Stimulated activated CD4-positive, alpha-beta T cell treated with anti-CD3 and anti-CD28 coated beads, Interleukin-15, amount 100 ng/mL, for 48 hours (primary cell): ENCODE measurements around the gene SLF2.
"Not testable (repeated sequence)": the region's sequence is repeated elsewhere in the genome, so short reads cannot be mapped to it uniquely, and the experiment has no call there.

Experiments
- DNase-seq, 2 donors: peaks; one replicate each; pipeline ENCODE4 v3.0.0-alpha.2; 2020; ENCODE audit warnings: low read depth in 2 of 2

SLF2 gene

DNA sequence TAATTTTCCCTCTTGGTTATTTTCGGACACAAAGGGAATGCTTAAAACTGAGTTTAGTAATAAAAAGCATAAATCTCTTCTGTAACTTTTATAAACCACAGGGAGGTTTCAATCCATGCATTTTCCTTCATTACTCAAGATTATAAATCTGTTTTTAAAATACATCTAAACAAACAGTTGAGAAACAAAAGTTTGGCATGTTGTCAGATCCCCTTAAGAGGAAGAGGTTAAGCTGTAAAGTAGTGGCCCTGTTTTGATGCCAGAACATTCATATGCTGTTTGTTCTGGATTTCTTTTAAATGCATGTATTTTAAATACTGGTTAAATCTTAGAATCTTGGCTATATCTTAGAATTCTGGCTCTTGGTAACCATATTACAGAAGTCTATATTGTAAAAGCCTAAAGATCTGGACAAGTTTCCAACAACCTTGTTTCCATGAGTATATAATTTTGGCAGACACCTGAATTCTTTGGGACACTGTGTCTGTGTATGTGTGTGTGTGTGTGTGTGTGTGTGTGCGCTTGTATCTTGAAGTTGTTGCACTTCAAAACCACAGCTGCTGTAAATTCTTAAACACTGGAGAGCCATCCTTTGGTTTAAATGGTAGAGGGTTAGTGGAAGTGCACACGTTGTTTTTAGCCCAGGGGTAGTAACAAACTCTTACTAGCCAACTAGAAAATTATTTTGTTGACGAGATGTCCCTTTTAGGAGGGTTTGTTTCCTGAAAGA is 49.8 kb downstream of the SLF2 start:
- DNase-seq: no peak

DNA sequence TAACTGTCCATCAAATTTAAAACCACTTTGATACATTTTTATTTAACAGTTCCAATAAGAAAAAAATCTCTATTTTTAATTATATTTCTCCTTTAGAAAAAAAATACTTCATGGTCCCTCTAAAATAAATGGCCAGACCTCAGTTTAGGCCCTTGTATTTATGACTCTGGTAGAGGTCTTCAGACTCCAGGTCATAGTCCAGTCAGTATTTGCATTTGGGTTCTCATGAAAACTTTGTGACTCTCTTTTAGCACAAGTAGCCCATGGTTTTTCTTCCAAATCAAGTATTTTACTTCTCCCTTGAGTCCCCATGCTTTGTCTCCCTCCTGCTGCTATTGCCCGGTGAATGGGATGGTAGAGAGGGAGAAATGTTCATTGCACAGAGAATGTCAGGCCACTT is 51.1 kb downstream of the SLF2 start:
- no peak for DNase-seq

DNA sequence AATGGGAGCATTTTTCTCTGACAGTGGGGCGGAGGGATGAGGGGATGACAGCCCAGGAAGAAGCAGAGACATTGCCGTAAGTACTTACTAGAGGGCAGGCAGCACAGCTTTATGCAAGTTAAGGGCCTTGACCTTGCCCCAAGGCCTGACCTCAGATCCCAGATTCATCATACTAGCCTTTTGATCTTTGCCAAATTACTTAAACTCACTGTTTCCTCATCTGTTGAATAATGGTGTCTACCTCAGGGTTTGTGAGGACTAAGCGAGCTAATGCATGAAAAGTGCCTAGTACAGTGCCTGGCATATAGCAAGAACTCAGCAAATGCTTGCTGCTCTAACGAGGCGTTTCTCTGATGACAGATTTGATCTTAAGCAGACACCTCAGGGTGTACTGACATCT is 53.1 kb downstream of the SLF2 start:
- DNase-seq: no peak

DNA sequence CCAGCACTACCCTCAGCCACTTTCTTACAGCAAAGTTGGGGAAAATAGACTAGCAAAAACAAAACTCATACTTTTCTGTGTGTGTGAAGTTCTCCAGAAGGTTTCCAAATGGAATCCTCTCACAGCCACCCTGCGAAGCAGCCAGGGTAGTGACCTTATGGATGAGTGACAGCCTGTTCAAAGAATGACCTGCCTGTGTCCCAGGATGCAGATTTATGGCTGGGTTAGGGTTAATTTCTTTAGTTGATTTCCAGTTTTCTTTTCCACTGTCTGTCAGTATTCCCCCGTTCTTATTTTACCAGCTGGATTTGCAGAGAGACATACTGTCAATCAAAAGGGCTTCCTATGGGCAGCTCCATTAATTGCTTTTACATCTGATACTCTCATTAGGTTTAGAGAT is 54.1 kb downstream of the SLF2 start:
- DNase-seq: no peak

DNA sequence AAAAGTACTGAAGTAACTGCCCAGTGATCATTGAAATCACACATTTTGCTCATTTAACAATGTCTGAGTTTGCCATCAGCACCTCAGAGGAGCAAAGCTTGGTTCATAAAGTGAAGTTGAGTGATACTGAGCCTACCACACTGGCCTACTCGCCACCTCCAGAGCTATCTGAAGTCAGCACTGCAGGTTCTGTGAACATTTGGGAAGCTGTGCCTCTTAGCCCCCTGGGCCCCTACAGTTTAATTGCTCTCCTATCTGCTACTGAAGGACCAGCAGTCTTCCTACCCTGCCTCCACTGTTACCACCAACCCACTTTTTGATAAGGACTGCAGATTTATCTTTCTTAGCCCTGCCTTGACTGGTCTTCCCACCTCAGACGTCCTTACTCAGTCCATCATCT is 54.6 kb downstream of the SLF2 start:
- no peak for DNase-seq

DNA sequence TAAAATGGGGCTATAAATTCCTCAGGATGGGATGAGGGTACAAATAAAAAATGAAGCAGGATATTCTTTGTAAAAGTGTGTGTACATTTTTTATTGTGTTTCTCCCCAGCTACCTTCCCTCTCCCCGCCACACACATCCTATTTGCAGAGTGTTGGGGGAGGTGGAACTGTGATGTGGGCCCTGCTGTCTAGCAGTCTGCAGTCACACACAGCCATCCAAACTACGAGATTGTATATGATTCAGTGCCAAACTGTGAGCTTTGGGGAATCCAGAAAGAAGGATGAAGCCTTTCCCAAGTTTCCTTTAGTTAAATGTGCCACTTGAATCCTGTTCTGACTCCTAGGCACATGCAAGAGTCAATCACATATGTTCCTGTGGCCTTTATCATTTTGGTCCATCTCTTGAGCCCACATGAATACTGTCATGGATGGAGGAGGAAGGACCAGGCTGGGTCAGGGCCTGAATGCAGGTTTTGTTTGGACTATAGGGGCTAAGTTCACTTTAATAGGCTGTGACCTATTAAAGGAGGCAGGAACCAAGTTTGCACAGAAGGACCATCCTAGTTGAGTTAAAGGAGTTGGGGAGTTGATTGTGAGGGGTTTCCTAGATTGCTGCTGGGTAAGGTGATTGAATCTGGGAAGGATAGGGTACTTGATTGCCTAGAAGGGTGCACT is 55.4 kb downstream of the SLF2 start:
- no peak for DNase-seq

DNA sequence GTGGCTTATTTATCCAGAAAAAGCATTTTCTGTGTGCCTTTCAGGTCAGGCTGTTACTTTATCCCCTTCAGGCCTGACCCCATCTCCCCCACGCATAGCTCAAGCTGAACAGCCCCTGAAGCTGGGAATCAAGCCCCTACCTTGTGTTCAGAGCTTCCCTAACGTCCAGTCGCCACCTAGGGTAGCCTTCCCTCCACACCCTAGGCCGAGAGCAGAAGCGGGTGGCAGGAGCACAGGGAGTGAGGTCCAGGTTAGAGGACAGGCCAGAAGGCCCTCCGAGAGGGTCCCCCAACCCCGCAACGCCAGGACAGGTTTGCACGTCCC is 56.1 kb downstream of the SLF2 start:
- DNase-seq: no peak

DNA sequence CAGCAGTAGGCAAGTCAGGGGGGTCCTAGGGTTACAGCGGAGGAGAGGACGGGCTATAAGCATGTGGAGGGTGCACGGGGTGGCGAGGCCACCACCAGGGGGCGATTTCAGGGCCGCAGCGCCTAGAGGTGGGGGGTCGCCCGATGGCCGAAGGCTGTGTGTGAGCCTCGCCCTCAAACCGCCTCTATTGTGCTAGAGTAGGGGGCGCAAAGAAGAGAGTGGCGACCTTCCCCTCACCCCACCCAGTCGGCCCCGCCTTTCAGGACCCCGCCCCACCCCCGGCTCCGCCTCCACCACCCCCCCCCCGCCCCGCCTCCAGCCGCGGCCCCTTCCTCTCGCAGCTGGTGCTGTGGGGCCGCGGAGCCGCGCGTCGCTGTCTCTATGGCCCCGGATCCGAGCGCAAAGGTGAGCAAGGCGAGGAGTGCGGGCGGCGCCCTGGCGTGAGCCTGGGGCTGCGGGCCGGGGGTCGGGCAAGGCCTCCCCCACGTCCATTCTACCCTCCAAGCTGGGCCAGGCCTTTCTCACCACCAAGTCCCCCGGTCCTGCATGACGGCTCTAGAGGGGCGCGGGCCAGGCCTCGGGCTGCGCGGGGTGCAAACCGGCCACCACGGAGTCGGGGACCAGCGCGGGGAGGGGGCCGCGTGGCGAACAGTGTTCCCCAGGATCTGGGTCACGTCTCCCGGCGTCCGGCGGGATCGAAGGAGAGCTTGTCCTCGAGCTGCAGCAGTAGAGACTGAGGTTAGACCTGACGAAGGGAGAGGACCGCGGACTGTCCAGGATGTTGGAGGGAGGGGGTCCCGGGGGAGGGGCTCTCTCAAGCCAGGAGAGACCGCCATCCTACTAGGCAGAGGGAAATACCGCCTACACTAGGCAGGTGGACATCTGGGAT is 56.7 kb downstream of the SLF2 start, which contains the start of gene SEMA4G:
Gene SEMA4G (plus strand): TSS at position 318 of the 889 bp plus-strand sequence. CDS start 3,409 bp downstream, outside the sequence.
- no peak for DNase-seq

DNA sequence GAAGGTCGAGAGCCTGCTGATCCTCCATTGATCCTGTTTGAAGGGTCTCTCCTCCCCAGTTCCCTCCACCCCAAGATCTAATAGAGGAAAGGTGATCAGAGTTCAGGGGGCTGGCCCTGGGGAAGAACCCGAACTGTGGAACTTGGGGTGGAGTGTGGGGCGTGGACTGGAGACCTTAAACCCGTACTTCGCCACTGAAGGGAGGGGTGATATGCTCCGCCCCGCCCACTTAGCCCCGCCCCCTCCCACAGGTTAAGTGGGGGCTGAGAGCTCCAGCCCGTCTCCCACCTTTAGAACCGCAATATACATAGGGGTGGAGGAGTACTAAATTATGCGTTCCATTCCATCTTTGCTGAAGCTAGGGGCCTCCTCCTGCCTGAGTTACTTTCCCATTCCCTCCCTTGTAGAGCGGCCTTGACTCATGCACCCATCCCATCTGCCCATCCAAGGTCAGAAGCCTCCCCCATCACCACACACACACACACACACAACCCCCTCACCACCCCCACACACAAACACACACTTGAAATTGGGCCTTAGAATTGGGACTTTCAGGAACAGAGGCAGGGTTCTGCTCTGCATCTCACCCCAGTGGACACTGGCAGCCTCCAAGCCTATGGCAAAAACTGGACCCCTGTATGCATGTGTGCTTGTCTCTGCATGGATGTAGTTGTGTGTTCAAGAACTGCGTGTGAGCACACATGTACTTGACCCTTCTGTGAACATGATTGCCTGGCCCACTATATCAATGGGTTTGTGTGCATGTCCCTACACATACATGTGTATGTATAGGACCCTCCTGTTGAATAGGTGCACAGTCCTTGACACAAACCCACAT is 57.5 kb downstream of the SLF2 start:
- DNase-seq: no peak

DNA sequence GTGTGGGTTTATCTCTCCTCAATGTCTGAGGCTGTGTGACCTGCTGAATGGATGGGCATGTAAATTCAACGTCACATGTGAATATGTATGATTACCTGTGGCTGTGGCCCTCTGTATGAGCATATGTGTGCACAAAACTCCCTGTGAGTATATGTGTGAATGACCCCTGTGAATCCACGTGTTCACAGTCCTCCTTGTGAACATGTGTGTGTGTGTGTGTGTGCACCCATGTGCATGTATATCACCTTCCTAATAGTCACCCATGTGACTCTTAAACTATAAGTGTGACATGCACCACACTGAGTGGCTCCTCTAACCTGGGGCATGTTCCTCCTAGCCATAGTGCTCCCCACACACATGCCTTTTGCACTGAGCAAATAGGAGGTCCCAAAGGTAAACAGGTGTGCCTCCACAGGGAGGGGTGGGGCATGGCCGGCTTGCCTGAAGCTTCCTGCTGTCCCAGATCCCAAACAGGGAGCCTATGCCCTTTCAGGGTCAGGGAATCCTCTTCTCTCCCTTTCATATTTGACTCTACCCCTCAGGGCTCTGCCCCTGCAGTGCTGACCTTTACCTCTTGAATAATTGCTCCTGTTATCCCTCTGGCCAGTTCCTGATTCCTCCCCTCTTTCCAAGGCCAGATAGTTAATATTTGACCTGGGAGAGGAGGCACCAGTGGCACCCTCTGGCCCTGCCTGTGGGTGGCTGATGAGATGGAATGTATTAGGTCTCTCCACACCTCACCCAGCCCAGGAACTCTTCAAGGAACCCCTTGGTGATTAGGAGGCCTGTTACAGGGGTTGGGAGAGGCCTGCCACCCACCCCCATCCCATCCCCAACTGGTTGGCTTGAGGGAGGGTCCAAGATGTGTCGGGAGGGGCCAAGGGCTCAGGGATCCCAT is 58.4 kb downstream of the SLF2 start:
- no peak for DNase-seq

DNA sequence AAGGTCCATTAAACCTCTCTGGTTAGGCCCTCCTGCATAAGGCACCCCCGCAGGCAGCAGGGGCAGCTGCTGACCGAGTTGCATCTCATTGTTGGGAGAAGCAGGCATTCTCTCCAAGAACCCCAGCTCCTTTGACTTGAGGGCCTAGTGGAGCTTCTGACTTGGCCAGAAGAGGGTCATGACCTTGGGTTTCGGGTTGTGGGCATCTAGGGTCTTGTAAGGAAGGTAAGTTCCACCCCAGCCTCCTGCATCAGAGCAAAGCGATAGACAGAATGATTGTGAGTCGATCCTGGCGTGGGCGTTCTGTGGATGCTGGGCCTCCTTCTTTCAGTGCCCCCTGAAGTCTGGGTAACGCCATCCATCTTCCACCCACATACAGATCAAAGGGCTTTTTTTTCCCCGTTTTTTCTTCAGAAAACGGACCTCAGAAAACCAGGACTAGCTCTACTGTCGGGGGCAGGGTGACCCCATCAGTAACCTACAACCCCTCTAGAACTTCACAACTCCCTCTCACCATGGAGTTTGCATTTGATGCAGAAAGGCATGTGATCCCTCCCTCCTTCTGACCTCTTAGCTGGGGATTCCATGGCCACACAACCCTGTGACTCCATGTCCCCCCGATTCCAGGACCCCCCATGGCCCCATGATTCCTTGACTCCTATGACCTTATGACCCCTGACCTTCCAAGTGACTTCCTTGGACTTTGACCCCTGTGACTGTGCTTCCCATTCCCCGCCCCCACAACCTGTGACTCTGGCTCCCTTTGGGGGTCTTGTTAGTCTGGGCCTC is 59.5 kb downstream of the SLF2 start:
- DNase-seq: no peak

DNA sequence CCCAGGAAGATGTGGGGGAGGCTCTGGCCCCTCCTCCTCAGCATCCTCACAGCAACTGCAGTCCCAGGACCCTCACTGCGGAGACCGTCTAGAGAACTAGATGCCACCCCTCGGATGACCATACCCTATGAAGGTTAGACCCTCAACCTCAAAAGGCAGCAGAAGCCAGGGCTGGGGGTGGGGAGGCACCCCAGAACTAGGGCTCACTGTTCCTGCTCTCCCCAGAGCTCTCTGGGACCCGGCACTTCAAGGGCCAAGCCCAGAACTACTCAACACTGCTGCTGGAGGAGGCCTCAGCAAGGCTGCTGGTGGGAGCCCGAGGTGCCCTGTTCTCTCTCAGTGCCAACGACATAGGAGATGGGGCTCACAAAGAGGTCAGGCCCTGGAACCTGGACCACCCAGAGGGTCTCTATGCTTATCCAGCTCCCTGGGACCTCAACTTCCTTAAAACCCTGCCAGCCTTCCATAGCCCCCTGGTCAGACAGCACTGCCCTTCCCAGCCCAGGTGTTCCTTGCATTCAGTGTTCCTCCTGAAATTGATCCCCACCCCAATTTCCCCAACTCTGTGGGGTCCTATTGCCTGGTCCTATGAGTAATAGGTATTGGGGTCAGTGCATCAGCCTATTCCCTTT is 60.3 kb downstream of the SLF2 start:
- no peak for DNase-seq

DNA sequence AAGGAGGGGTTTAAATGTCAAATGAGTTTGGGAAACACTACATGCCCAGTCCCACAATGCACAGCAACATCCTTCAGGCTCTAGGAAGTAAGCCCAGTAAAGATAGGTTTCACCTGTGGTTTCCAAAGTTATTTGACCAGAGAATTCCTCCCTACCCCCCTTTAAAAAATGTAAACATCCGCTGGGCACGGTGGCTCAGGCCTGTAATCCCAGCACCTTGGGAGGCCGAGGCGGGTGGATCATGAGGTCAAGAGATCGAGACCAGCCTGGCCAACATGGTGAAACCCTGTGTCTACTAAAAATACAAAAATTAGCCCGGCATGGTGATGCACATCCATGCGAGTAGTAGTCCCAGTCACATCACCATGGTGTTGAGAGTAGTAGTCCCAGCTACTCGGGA is 62.6 kb downstream of the SLF2 start:
- DNase-seq: not testable (repeated sequence)

DNA sequence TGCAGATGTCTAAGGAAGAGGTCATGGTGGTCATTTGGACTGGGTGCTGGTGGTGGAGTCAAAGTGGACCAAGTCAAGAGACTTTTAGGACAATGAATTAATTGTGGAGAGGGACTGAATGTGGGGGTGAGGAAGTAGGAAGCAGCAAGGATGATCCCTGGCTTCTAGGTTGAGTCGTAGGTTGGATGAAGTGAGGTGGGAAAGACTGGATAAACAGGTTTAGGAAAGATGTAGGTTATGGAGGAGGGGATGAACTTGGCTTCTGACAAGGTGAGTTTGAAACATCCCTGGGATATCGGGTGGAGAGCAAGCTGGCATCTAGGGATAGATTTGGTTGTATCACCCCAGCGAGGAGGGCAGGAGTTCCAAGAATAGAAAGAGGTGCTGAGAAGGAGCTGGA is 64.1 kb downstream of the SLF2 start:
- DNase-seq: no peak

DNA sequence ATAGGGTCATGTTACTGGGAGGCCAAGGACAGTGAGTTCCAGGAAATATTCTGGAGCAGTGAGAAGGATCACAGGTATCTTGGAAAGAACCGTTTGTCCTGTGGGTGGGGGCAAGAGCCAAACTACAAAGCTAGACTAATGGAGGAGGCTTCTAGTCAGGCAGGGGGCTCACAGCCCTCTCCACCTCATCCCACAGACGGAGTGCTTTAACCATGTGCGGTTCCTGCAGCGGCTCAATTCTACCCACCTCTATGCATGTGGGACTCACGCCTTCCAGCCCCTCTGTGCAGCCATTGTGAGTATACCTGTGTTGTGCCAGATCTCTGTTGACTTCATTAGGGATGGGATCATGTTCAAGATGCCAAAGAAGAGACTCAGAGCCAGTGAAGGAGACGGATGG is 64.7 kb downstream of the SLF2 start:
- DNase-seq: no peak

DNA sequence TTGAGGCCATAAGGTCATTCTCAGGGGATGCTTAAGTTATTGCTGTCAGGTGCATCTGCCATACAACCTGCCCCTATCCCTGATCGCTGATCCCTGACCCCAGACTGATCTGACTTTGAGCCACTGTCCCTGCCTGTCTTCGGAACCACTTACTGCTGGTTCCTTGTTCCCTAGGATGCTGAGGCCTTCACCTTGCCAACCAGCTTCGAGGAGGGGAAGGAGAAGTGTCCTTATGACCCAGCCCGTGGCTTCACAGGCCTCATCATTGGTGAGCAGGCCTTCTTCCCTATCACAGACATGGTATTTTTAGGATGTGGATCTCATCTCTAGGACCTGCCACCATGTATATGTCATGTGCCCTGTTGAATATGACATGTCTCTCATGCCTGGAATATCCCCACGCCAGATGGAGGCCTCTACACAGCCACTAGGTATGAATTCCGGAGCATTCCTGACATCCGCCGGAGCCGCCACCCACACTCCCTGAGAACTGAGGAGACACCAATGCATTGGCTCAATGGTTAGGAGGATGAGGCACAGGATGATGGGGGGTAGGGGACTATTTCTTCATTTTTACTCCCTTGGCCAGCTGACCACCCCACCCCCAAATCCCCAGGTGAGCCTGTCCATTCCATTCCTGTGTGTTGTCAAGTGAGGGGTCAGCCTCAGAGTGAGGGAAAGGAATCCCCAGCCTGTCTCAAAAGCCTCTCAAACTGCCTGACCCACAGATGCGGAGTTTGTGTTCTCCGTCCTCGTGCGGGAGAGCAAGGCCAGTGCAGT is 65.5 kb downstream of the SLF2 start:
- no peak for DNase-seq

DNA sequence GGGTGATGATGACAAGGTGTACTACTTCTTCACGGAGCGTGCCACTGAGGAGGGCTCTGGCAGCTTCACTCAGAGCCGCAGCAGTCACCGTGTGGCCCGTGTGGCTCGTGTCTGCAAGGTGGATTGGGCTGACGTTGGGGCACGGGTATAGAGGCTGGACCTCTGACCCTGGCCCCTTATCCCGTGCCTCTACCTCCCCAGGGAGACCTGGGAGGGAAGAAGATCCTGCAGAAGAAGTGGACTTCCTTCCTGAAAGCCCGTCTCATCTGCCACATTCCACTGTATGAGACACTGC is 66.1 kb downstream of the SLF2 start:
- no peak for DNase-seq

DNA sequence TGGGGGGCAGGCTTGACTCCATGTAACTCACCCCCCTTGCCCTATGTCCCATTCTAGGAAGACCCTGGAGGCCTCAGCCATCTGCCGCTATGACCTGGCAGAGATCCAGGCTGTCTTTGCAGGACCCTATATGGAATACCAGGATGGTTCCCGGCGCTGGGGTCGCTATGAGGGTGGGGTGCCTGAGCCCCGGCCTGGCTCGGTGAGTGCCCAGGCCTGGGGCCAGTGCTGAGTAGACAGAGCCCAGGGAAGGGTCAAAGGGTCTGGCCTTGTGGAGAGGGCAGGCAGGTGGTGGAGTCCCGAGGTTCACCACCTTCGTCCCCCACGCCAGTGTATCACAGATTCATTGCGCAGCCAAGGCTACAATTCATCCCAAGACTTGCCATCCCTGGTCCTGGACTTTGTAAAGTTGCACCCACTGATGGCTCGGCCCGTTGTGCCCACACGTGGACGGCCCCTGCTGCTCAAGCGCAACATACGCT is 67.1 kb downstream of the SLF2 start:
- DNase-seq: no peak

DNA sequence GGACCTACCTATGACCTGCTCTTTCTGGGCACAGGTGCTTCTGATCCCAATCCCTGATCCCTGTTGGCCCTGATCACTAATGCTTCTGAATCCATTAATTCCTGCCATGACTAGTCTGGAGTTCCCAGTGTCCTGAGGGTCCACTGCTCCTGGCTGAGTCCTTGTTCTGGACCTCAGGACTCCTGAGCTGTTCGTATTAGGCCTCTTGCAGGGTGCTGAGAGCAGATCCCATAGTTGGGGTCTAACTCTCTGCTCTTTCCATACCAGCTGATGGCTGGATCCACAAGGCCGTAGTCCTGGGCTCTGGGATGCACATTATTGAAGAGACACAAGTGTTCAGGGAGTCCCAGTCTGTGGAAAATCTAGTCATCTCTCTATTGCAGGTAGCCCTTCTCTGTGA is 67.5 kb downstream of the SLF2 start:
- no peak for DNase-seq
